ENCODE results near the gene CNGB1. TPM values are rescaled to one million over a fixed set of nuclear protein-coding genes. Genes with fewer than 3 reads are reported as not detected.
A peak's percentile ranks its signal among the peaks of the same experiment; 100 is the strongest.
"Not testable (repeated sequence)": the region's sequence is repeated elsewhere in the genome, so short reads cannot be mapped to it uniquely, and the experiment has no call there.

The CNGB1 gene
- total RNA-seq, 4 donors from 2014 or later, result not detected

- H3K4me3 ChIP-seq (ENCODE audit: low read depth, poor library complexity, severe bottlenecking), result no peak overlapping the region
- 36 to 39% methylated on average over 12 of the region's 12 CpGs for WGBS, 2 donors
- intact Hi-C loops (cut with DNase I; ENCODE audit: low total_unique reads), result loop anchor here (1.0 kb wide), 1 partner anchor 105 kb away; no protein-coding TSS in a partner anchor
- DNase-seq (ENCODE audit: low spot score in 2 of 2), result peak; percentile 45 to 93
- TF ChIP-seq CTCF (IDR thresholded peaks at IDR 0.05), result peak in 1 of 3 donors; percentile 62
- no peak for TF ChIP-seq POLR2A (IDR thresholded peaks at IDR 0.05)
Measured at GRCh38 chr16:57899771-57900661, 70.9 kb downstream of the CNGB1 start.

GRCh38 chr16:57898961-57899360, 72.0 kb downstream of the CNGB1 start:
- intact Hi-C loops (cut with DNase I; ENCODE audit: low total_unique reads), result loop anchor here (1.0 kb wide), 1 partner anchor 106 kb away; no protein-coding TSS in a partner anchor
- H3K4me3 ChIP-seq (ENCODE audit: low read depth, poor library complexity, severe bottlenecking), result no peak overlapping the region
- WGBS, 2 donors, result 61 to 77% methylated on average over 5 of the region's 5 CpGs
- TF ChIP-seq POLR2A (IDR thresholded peaks at IDR 0.05) (no peak), CTCF (IDR thresholded peaks at IDR 0.05) (no peak)
- DNase-seq (ENCODE audit: low spot score in 2 of 2), result no peak

GRCh38 chr16:57897996-57898395, 72.9 kb downstream of the CNGB1 start:
- intact Hi-C loops (cut with DNase I; ENCODE audit: low total_unique reads), result no loop called here
- 68 to 77% methylated on average over 4 of the region's 4 CpGs for WGBS, 2 donors
- no peak overlapping the region for H3K4me3 ChIP-seq (ENCODE audit: low read depth, poor library complexity, severe bottlenecking)
- TF ChIP-seq POLR2A (IDR thresholded peaks at IDR 0.05) (no peak), CTCF (IDR thresholded peaks at IDR 0.05) (no peak)
- no peak for DNase-seq (ENCODE audit: low spot score in 2 of 2)

- intact Hi-C loops (cut with DNase I; ENCODE audit: low total_unique reads), result no loop called here
- no peak overlapping the region for H3K4me3 ChIP-seq (ENCODE audit: low read depth, poor library complexity, severe bottlenecking)
- TF ChIP-seq CTCF (IDR thresholded peaks at IDR 0.05), result no peak
- no peak for TF ChIP-seq POLR2A (IDR thresholded peaks at IDR 0.05)
- no peak for DNase-seq (ENCODE audit: low spot score in 2 of 2)
- 68 to 71% methylated on average over 18 of the region's 18 CpGs for WGBS, 2 donors
Measured at GRCh38 chr16:57897053-57897784, 73.7 kb downstream of the CNGB1 start.

- WGBS, 2 donors, result 94 to 96% methylated on average over 3 of the region's 3 CpGs
- intact Hi-C loops (cut with DNase I; ENCODE audit: low total_unique reads); H3K4me3 ChIP-seq (ENCODE audit: low read depth, poor library complexity, severe bottlenecking); DNase-seq (ENCODE audit: low spot score in 2 of 2): not testable (repeated sequence)
Measured at GRCh38 chr16:57895081-57895547, 75.8 kb downstream of the CNGB1 start.
